ENCODE results near the gene RELB.

RELB gene

DNA sequence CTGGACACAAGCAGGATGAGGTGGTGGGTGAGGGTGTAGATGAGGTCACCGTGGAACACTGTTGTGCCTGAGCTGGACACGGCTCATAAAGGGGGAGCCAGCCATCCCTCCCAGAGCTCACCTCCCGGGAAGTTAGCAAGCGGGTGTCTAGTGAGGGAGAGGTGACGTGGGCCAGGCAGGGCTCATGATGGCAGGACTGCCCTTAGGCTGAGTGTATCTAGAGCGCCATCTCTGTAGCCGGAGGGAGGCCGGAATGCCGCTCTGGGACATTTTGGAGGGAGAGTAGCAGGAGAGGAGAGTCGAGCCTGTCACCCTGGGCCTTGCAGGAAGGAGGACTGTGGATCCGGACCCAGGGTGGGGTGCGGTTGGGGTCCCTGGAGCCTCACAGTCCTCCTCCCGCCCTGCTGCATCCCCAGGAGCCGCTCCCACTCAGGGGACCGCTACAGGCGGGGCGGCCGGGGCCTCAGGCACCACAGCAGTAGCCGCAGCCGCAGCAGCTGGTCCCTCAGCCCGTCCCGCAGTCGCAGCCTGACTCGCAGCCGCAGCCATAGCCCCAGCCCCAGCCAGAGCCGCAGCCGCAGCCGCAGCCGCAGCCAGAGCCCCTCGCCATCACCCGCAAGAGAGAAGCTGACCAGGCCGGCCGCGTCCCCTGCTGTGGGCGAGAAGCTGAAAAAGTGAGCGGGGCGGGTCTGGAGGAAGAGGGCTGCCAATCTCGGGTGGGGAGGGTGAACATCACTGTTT lies 65.8 kb downstream of the RELB start:
- H3K36me3 ChIP-seq (ENCODE audit: control insufficient read depth in 1 of 2, insufficient read depth in 2 of 2, low read length in 2 of 2): peaks cover 38 to 84% of the 10 kb centered on the region in 2 donors

DNA sequence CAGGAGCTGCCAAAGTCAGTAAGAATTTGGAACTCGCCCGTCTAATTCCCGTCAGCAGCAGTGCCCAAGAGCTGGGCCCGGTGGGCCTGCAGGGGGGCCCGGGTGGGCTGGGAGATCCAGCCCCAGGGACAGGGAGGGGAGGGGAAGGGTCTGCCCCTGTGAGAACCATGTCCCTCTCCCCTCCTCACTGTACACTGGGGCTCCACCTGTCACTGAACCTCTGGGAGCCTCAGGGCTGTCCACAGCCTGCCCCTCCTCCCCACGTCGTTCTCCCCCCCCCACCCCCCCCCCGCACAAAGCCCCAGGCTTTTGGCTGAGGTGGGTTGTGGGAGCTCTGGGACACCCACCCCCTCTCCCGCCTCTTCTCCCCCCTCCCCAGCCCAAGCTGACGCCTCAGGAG lies 66.8 kb downstream of the RELB start:
- H3K36me3 ChIP-seq (ENCODE audit: control insufficient read depth in 1 of 2, insufficient read depth in 2 of 2, low read length in 2 of 2): peaks cover 33 to 78% of the 10 kb centered on the region in 2 donors

More for the DNA sequence above, 65.8 kb downstream of the RELB start:
- no peaks in the 10 kb centered on the region for H3K27me3 ChIP-seq (ENCODE audit: low read depth, low read length)
- no peak overlapping the region for H3K4me3 ChIP-seq (ENCODE audit: low read depth in 1 of 2, low read length in 2 of 2)
- H3K4me1 ChIP-seq (ENCODE audit: control insufficient read depth in 1 of 2, insufficient read depth in 2 of 2, low read length in 2 of 2): no peaks in the 10 kb centered on the region
- no peak overlapping the region for H3K27ac ChIP-seq (ENCODE audit: low read length)
- no peaks in the 10 kb centered on the region for H3K9me3 ChIP-seq (ENCODE audit: control insufficient read depth in 1 of 2, low read length in 2 of 2)

GRCh38 chr19:45069056-45069455 lies 67.8 kb downstream of the RELB start:
- Histone ChIP-seq H3K4me3 (ENCODE audit: low read depth in 1 of 2, low read length in 2 of 2) (no peak overlapping the region), H3K4me1 (ENCODE audit: control insufficient read depth in 1 of 2, insufficient read depth in 2 of 2, low read length in 2 of 2) (no peaks in the 10 kb centered on the region), H3K27me3 (ENCODE audit: low read depth, low read length) (no peaks in the 10 kb centered on the region), H3K27ac (ENCODE audit: low read length) (no peak overlapping the region), H3K36me3 (ENCODE audit: control insufficient read depth in 1 of 2, insufficient read depth in 2 of 2, low read length in 2 of 2) (peaks cover 33 to 71% of the 10 kb centered on the region in 2 donors), H3K9me3 (ENCODE audit: control insufficient read depth in 1 of 2, low read length in 2 of 2) (no peaks in the 10 kb centered on the region)

More for the DNA sequence above, 66.8 kb downstream of the RELB start:
- Histone ChIP-seq H3K4me1 (ENCODE audit: control insufficient read depth in 1 of 2, insufficient read depth in 2 of 2, low read length in 2 of 2) (no peaks in the 10 kb centered on the region), H3K4me3 (ENCODE audit: low read depth in 1 of 2, low read length in 2 of 2) (no peak overlapping the region), H3K27ac (ENCODE audit: low read length) (no peak overlapping the region), H3K27me3 (ENCODE audit: low read depth, low read length) (no peaks in the 10 kb centered on the region), H3K9me3 (ENCODE audit: control insufficient read depth in 1 of 2, low read length in 2 of 2) (no peaks in the 10 kb centered on the region)

- no peaks in the 10 kb centered on the region for H3K27me3 ChIP-seq (ENCODE audit: low read depth, low read length)
- no peak overlapping the region for H3K27ac ChIP-seq (ENCODE audit: low read length)
- no peaks in the 10 kb centered on the region for H3K4me1 ChIP-seq (ENCODE audit: control insufficient read depth in 1 of 2, insufficient read depth in 2 of 2, low read length in 2 of 2)
- H3K36me3 ChIP-seq (ENCODE audit: control insufficient read depth in 1 of 2, insufficient read depth in 2 of 2, low read length in 2 of 2): peaks cover 30 to 63% of the 10 kb centered on the region in 2 donors
- no peaks in the 10 kb centered on the region for H3K9me3 ChIP-seq (ENCODE audit: control insufficient read depth in 1 of 2, low read length in 2 of 2)
- no peak overlapping the region for H3K4me3 ChIP-seq (ENCODE audit: low read depth in 1 of 2, low read length in 2 of 2)
These were observed 69.0 kb downstream of the RELB start for GRCh38 chr19:45070214-45070613.

GRCh38 chr19:45070861-45071544 lies 69.7 kb downstream of the RELB start:
- Histone ChIP-seq H3K4me1 (ENCODE audit: control insufficient read depth in 1 of 2, insufficient read depth in 2 of 2, low read length in 2 of 2) (peaks cover 0 to 5% of the 10 kb centered on the region in 2 donors), H3K36me3 (ENCODE audit: control insufficient read depth in 1 of 2, insufficient read depth in 2 of 2, low read length in 2 of 2) (peaks cover 24 to 56% of the 10 kb centered on the region in 2 donors), H3K9me3 (ENCODE audit: control insufficient read depth in 1 of 2, low read length in 2 of 2) (no peaks in the 10 kb centered on the region), H3K27me3 (ENCODE audit: low read depth, low read length) (no peaks in the 10 kb centered on the region), H3K27ac (ENCODE audit: low read length) (no peak overlapping the region), H3K4me3 (ENCODE audit: low read depth in 1 of 2, low read length in 2 of 2) (no peak overlapping the region)

- Histone ChIP-seq H3K4me3 (ENCODE audit: low read depth in 1 of 2, low read length in 2 of 2) (no peak overlapping the region), H3K27ac (ENCODE audit: low read length) (no peak overlapping the region), H3K9me3 (ENCODE audit: control insufficient read depth in 1 of 2, low read length in 2 of 2) (no peaks in the 10 kb centered on the region), H3K4me1 (ENCODE audit: control insufficient read depth in 1 of 2, insufficient read depth in 2 of 2, low read length in 2 of 2) (peaks cover under 1 to 10% of the 10 kb centered on the region in 2 donors), H3K27me3 (ENCODE audit: low read depth, low read length) (no peaks in the 10 kb centered on the region), H3K36me3 (ENCODE audit: control insufficient read depth in 1 of 2, insufficient read depth in 2 of 2, low read length in 2 of 2) (peaks cover 23 to 56% of the 10 kb centered on the region in 2 donors)
These were observed 70.3 kb downstream of the RELB start for GRCh38 chr19:45071545-45071938.

DNA sequence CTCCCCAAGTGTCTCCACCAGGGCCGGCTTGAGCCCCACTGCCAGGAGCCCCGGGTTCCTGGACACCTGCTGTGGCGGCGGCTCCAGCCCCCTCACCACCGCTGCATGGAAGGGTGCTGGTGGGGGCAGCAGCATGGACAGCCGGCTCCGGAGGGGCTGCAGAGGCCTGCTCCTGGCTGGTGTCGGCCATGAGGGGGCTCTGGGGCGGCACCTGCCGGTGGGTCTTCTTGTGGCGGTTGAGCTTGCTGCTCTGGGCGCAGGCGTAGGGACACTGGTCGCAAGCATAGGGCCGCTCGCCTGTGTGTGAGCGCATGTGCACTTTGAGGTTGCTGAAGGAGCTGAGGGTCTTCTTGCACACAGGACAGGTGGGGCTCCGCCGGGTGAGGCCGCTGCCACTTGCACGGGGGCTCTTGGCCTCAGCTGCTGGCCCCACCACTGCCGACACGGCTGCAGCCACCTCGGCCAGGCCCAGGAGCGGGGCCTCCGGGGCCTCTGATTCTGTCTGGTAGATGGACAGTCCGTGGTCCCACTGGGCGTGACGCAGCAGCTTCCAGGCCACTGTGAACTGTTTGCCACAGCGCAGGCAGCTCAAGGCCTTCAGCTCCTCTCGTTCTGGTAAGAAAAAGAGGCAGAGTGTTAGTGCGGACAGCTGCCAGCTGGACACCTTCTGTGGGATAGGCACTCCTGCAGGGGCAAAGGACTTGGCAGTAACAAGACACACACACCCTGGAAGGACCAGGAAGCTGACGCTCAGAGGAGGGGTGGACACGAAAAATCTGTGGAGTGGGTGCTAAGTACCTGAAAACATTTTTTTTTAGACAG lies 70.9 kb downstream of the RELB start:
- Histone ChIP-seq H3K4me1 (ENCODE audit: control insufficient read depth in 1 of 2, insufficient read depth in 2 of 2, low read length in 2 of 2) (peaks cover 5 to 17% of the 10 kb centered on the region in 2 donors), H3K9me3 (ENCODE audit: control insufficient read depth in 1 of 2, low read length in 2 of 2) (no peaks in the 10 kb centered on the region), H3K36me3 (ENCODE audit: control insufficient read depth in 1 of 2, insufficient read depth in 2 of 2, low read length in 2 of 2) (peaks cover 18 to 49% of the 10 kb centered on the region in 2 donors)

DNA sequence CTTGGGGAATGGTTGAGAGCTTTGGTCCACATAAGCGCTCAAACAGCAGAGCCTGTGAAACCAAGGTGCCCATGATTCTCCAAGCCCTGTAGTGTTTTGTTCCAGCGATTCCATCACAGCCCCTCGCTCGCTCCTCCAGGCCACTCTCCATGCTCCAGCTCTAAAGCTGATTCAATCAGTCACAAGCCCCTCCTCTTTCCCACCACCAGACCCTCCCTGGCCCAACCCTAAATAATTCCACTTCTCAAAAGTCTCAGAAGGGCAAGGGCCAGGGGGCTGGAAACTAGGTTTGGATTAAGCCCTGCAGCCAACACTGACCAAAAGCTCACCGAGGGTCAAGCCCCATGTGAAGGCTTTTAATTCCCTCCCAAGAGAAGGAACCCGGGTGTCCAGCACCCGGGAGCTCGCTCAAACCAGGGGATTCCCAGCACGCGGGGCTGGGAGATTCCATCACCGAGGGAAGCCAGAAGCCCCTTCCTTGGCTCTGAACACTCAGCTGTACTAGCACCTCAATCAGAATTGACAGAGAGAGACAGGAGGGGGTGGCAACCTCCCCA lies 73.6 kb downstream of the RELB start:
- Histone ChIP-seq H3K36me3 (ENCODE audit: control insufficient read depth in 1 of 2, insufficient read depth in 2 of 2, low read length in 2 of 2) (peaks cover 7 to 24% of the 10 kb centered on the region in 2 donors), H3K9me3 (ENCODE audit: control insufficient read depth in 1 of 2, low read length in 2 of 2) (no peaks in the 10 kb centered on the region), H3K4me1 (ENCODE audit: control insufficient read depth in 1 of 2, insufficient read depth in 2 of 2, low read length in 2 of 2) (peaks cover 12 to 27% of the 10 kb centered on the region in 2 donors), H3K27me3 (ENCODE audit: low read depth, low read length) (no peaks in the 10 kb centered on the region), H3K27ac (ENCODE audit: low read length) (no peak overlapping the region), H3K4me3 (ENCODE audit: low read depth in 1 of 2, low read length in 2 of 2) (no peak overlapping the region)

More for the DNA sequence above, 70.9 kb downstream of the RELB start:
- H3K4me3 ChIP-seq (ENCODE audit: low read depth in 1 of 2, low read length in 2 of 2): no peak overlapping the region
- H3K27ac ChIP-seq (ENCODE audit: low read length): no peak overlapping the region
- H3K27me3 ChIP-seq (ENCODE audit: low read depth, low read length): no peaks in the 10 kb centered on the region

DNA sequence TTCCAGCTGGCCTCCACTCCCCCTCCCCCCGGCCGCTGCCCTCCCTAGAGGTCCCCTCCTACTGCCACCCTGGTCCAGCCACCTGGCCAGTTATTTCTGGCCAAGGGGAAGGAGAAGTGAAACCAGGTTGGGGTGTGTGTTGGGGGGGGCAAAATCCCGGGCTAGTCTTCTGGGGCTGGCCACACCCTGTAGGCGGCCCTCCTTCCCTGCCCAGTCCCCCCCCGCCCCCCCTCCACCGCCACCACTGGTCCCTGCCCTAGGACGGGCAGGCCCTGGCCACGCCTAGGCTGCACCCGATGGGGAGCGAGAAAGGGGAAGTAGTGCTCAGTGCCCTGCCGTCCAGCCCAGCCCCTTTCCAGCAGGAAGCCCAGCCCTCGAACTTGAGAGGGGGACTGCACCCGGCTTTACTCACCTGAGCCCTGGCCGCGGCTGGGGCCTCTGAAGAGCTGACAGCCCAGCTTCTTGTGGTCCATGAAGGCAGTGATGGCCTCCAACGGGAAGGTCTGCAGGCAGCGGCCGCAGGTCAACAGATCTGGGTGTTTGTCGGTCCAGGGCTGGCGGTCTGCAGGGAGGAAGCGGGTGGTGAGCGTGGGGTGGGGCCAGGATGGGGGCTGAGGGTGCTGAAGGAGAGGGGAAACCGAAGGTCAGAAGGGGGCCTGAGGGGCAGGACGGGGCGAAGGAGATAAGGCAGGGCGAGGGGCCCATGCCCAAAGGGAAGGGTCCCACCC lies 74.2 kb downstream of the RELB start:
- peaks cover 16 to 34% of the 10 kb centered on the region in 2 donors for H3K4me1 ChIP-seq (ENCODE audit: control insufficient read depth in 1 of 2, insufficient read depth in 2 of 2, low read length in 2 of 2)
- peak overlapping the region; percentile 68 to 69 for H3K4me3 ChIP-seq (ENCODE audit: low read depth in 1 of 2, low read length in 2 of 2)
- peak overlapping the region; percentile 23 for H3K27ac ChIP-seq (ENCODE audit: low read length)
- no peaks in the 10 kb centered on the region for H3K9me3 ChIP-seq (ENCODE audit: control insufficient read depth in 1 of 2, low read length in 2 of 2)
- no peaks in the 10 kb centered on the region for H3K27me3 ChIP-seq (ENCODE audit: low read depth, low read length)
- H3K36me3 ChIP-seq (ENCODE audit: control insufficient read depth in 1 of 2, insufficient read depth in 2 of 2, low read length in 2 of 2): peaks cover under 1 to 18% of the 10 kb centered on the region in 2 donors

- Histone ChIP-seq H3K4me1 (ENCODE audit: control insufficient read depth in 1 of 2, insufficient read depth in 2 of 2, low read length in 2 of 2) (peaks cover 16 to 39% of the 10 kb centered on the region in 2 donors), H3K36me3 (ENCODE audit: control insufficient read depth in 1 of 2, insufficient read depth in 2 of 2, low read length in 2 of 2) (peaks cover 0 to 10% of the 10 kb centered on the region in 2 donors), H3K27me3 (ENCODE audit: low read depth, low read length) (no peaks in the 10 kb centered on the region), H3K9me3 (ENCODE audit: control insufficient read depth in 1 of 2, low read length in 2 of 2) (no peaks in the 10 kb centered on the region), H3K27ac (ENCODE audit: low read length) (peak within 1 kb of the TSS; percentile 23), H3K4me3 (ENCODE audit: low read depth in 1 of 2, low read length in 2 of 2) (peak within 1 kb of the TSS; percentile 68 to 69)
These were observed 75.0 kb downstream of the RELB start, which contains the start of gene ZNF296 for GRCh38 chr19:45076029-45076850. Gene ZNF296, minus strand, starts transcription at chr19:45076478. Its CDS starts 105 bp downstream, at chr19:45076373.

All from muscle layer of duodenum (tissue), 2 donors.